ENCODE data around the gene BABAM2.
"Not testable (repeated sequence)": the region's sequence is repeated elsewhere in the genome, so short reads cannot be mapped to it uniquely, and the experiment has no call there.

The BABAM2 gene

GRCh38 chr2:28327581-28327955 is 437.0 kb downstream of the BABAM2 start:
- no peak for DNase-seq (ENCODE audit: low read depth, low spot score)

- DNase-seq (ENCODE audit: low read depth, low spot score) = no peak
Measured at GRCh38 chr2:28327956-28328922, 437.7 kb downstream of the BABAM2 start.

- no peak for DNase-seq (ENCODE audit: low read depth, low spot score)
Measured at GRCh38 chr2:28329184-28329583, 438.7 kb downstream of the BABAM2 start.

- not testable (repeated sequence) for DNase-seq (ENCODE audit: low read depth, low spot score)
Measured at GRCh38 chr2:28330722-28331121, 440.2 kb downstream of the BABAM2 start.

- DNase-seq (ENCODE audit: low read depth, low spot score) = not testable (repeated sequence)
Measured at GRCh38 chr2:28331797-28332196, 441.3 kb downstream of the BABAM2 start.

GRCh38 chr2:28332696-28333095 is 442.2 kb downstream of the BABAM2 start:
- DNase-seq (ENCODE audit: low read depth, low spot score) = no peak

- no peak for DNase-seq (ENCODE audit: low read depth, low spot score)
Measured at GRCh38 chr2:28333606-28334526, 443.3 kb downstream of the BABAM2 start.

GRCh38 chr2:28334527-28334894 is 444.0 kb downstream of the BABAM2 start:
- no peak for DNase-seq (ENCODE audit: low read depth, low spot score)

- DNase-seq (ENCODE audit: low read depth, low spot score) = not testable (repeated sequence)
Measured at GRCh38 chr2:28335265-28335664, 444.7 kb downstream of the BABAM2 start.

GRCh38 chr2:28335666-28336065 is 445.1 kb downstream of the BABAM2 start:
- DNase-seq (ENCODE audit: low read depth, low spot score) = no peak

GRCh38 chr2:28336264-28336980 is 445.9 kb downstream of the BABAM2 start:
- DNase-seq (ENCODE audit: low read depth, low spot score) = no peak

GRCh38 chr2:28336982-28337627 is 446.6 kb downstream of the BABAM2 start:
- DNase-seq (ENCODE audit: low read depth, low spot score) = no peak

- peak; percentile 87 for DNase-seq (ENCODE audit: low read depth, low spot score)
Measured at GRCh38 chr2:28338046-28338817, 447.7 kb downstream of the BABAM2 start.

GRCh38 chr2:28338831-28339321 is 448.3 kb downstream of the BABAM2 start:
- no peak for DNase-seq (ENCODE audit: low read depth, low spot score)

- DNase-seq (ENCODE audit: low read depth, low spot score) = no peak
Measured at GRCh38 chr2:28339516-28340175, 449.1 kb downstream of the BABAM2 start.

GRCh38 chr2:28340312-28341202 is 450.0 kb downstream of the BABAM2 start:
- no peak for DNase-seq (ENCODE audit: low read depth, low spot score)

GRCh38 chr2:28341208-28341891 is 450.8 kb downstream of the BABAM2 start:
- no peak for DNase-seq (ENCODE audit: low read depth, low spot score)

Measured in brain pericyte (primary cell).